GM19372 (cell line): ENCODE data around the gene MRPS35.
"Not testable (repeated sequence)": the region's sequence is repeated elsewhere in the genome, so short reads cannot be mapped to it uniquely, and the experiment has no call there.

ENCODE experiments used
- ATAC-seq: cut with Tn5 transposase; IDR thresholded peaks from one replicate; pipeline ENCODE4 v1.9.1; 2021; ENCODE audit warnings: mild to moderate bottlenecking, low read depth, moderate library complexity; ENCODE audit not compliant: unreplicated experiment

MRPS35 gene

GRCh38 chr12:27707216-27707615 lies 3.4 kb upstream of the MRPS35 start:
- ATAC-seq = no peak

- no peak for ATAC-seq
These were observed 1.3 kb upstream of the MRPS35 start for GRCh38 chr12:27709212-27709931.

- ATAC-seq = peak; percentile 39
These were observed 570 bp upstream of the MRPS35 start for GRCh38 chr12:27709932-27710591.

GRCh38 chr12:27711317-27711682 lies 668 bp downstream of the MRPS35 start:
- peak; percentile 3 for ATAC-seq

- no peak for ATAC-seq
These were observed 1.3 kb downstream of the MRPS35 start for GRCh38 chr12:27711967-27712366.

GRCh38 chr12:27723212-27723611 lies 12.6 kb downstream of the MRPS35 start:
- ATAC-seq = no peak

- ATAC-seq = no peak
These were observed 19.5 kb downstream of the MRPS35 start for GRCh38 chr12:27730097-27730588.

GRCh38 chr12:27732281-27732680 lies 21.6 kb downstream of the MRPS35 start:
- ATAC-seq = no peak

GRCh38 chr12:27733052-27733656 lies 22.5 kb downstream of the MRPS35 start:
- ATAC-seq = peak; percentile 71

GRCh38 chr12:27733791-27734190 lies 23.2 kb downstream of the MRPS35 start:
- ATAC-seq = no peak

- not testable (repeated sequence) for ATAC-seq
These were observed 23.7 kb downstream of the MRPS35 start for GRCh38 chr12:27734321-27734720.

- ATAC-seq = no peak
These were observed 33.0 kb downstream of the MRPS35 start for GRCh38 chr12:27743601-27744000.

GRCh38 chr12:27745734-27746133 lies 35.1 kb downstream of the MRPS35 start:
- not testable (repeated sequence) for ATAC-seq

- ATAC-seq = no peak
These were observed 36.6 kb downstream of the MRPS35 start for GRCh38 chr12:27747111-27747820.

GRCh38 chr12:27751386-27752047 lies 40.9 kb downstream of the MRPS35 start:
- no peak for ATAC-seq

- no peak for ATAC-seq
These were observed 44.2 kb downstream of the MRPS35 start for GRCh38 chr12:27754795-27755194.

GRCh38 chr12:27756670-27757195 lies 46.1 kb downstream of the MRPS35 start:
- no peak for ATAC-seq

- no peak for ATAC-seq
These were observed 52.1 kb downstream of the MRPS35 start for GRCh38 chr12:27762757-27763156.

- ATAC-seq = no peak
These were observed 56.0 kb downstream of the MRPS35 start for GRCh38 chr12:27766587-27766986.

GRCh38 chr12:27769142-27769673 lies 58.6 kb downstream of the MRPS35 start:
- ATAC-seq = no peak
